ENCODE results near the gene MGMT. TPM values are rescaled to one million over a fixed set of nuclear protein-coding genes. Genes with fewer than 3 reads are reported as not detected.
A peak's percentile ranks its signal among the peaks of the same experiment; 100 is the strongest.

The MGMT gene
- polyA plus RNA-seq, 3 donors, result 9.5 to 23.5 (median 17.5) TPM

GRCh38 chr10:129464251-129464650 is 2.8 kb upstream of the MGMT start:
- Histone ChIP-seq H4K20me1 (ENCODE audit: insufficient read depth, low read length) (no peaks in the 10 kb centered on the region), H2AFZ (ENCODE audit: insufficient read depth, low read depth, low read length, poor library complexity, severe bottlenecking) (peak overlapping the region; percentile 36), H3K4me2 (replicated peaks; ENCODE audit: extremely low read depth, low read length, poor library complexity, severe bottlenecking) (no peak overlapping the region), H3K9ac (ENCODE audit: insufficient read depth, low read length, poor library complexity, severe bottlenecking) (no peak overlapping the region), H3K79me2 (ENCODE audit: insufficient read depth, low read length) (no peaks in the 10 kb centered on the region), H3K4me3 (replicated peaks in 1 of 3; ENCODE audit: low read depth in 2 of 3, low read length in 3 of 3) (no peak overlapping the region), H3K9me3 (replicated peaks in 1 of 2; ENCODE audit: control insufficient read depth in 1 of 2, insufficient read depth in 1 of 2, low read length in 2 of 2) (no peaks in the 10 kb centered on the region), H3K27me3 (ENCODE audit: control insufficient read depth in 2 of 2, insufficient read depth in 2 of 2, low read length in 2 of 2) (no peaks in the 10 kb centered on the region), H3K36me3 (replicated peaks in 1 of 2; ENCODE audit: control insufficient read depth in 1 of 2, insufficient read depth in 2 of 2, low read length in 2 of 2) (no peaks in the 10 kb centered on the region), H3K4me1 (ENCODE audit: control insufficient read depth in 1 of 2, insufficient read depth in 2 of 2, low read length in 2 of 2) (peaks cover 12 to 18% of the 10 kb centered on the region in 2 donors), H3K27ac (ENCODE audit: low read depth in 1 of 2, low read length in 2 of 2) (no peak overlapping the region)
- H3K27ac Mint-ChIP-seq, result no peak overlapping the region
- intact Hi-C loops (cut with micrococcal nuclease), result loop anchor here (10.0 kb wide), 3 partner anchors 651 to 1339 kb away; partner anchors contain the start of genes C10orf143 (in 1 of the 2), GLRX3 (in 1 of the 2) and MKI67 (in 1 of the 2)
- H3K9me3 Mint-ChIP-seq, result no peaks in the 10 kb centered on the region
- DNase-seq, result no peak
- WGBS (ENCODE audit: insufficient coverage), result 99% methylated on average over 8 of the region's 8 CpGs
- peaks cover 6% of the 10 kb centered on the region for H3K4me1 Mint-ChIP-seq
- H3K27me3 Mint-ChIP-seq (ENCODE audit: low read depth in 3 of 3), result peaks cover 0 to 11% (median 3%) of the 10 kb centered on the region in 3 donors
- no peak for TF ChIP-seq CTCF (IDR thresholded peaks at IDR 0.05)
- H3K4me3 Mint-ChIP-seq, result no peak overlapping the region
- H3K36me3 Mint-ChIP-seq, result no peaks in the 10 kb centered on the region

GRCh38 chr10:129465796-129466702 is 992 bp upstream of the MGMT start:
- Histone ChIP-seq H3K9me3 (replicated peaks in 1 of 2; ENCODE audit: control insufficient read depth in 1 of 2, insufficient read depth in 1 of 2, low read length in 2 of 2) (no peaks in the 10 kb centered on the region), H3K4me2 (replicated peaks; ENCODE audit: extremely low read depth, low read length, poor library complexity, severe bottlenecking) (peak overlapping the region; percentile 83), H3K27ac (ENCODE audit: low read depth in 1 of 2, low read length in 2 of 2) (peak overlapping the region in 1 of 2 donors; percentile 70), H3K27me3 (ENCODE audit: control insufficient read depth in 2 of 2, insufficient read depth in 2 of 2, low read length in 2 of 2) (no peaks in the 10 kb centered on the region), H3K4me1 (ENCODE audit: control insufficient read depth in 1 of 2, insufficient read depth in 2 of 2, low read length in 2 of 2) (peaks cover 12 to 18% of the 10 kb centered on the region in 2 donors), H3K36me3 (replicated peaks in 1 of 2; ENCODE audit: control insufficient read depth in 1 of 2, insufficient read depth in 2 of 2, low read length in 2 of 2) (peaks cover 0 to 2% of the 10 kb centered on the region in 2 donors), H3K9ac (ENCODE audit: insufficient read depth, low read length, poor library complexity, severe bottlenecking) (peak overlapping the region; percentile 49), H3K79me2 (ENCODE audit: insufficient read depth, low read length) (no peaks in the 10 kb centered on the region), H2AFZ (ENCODE audit: insufficient read depth, low read depth, low read length, poor library complexity, severe bottlenecking) (peak overlapping the region; percentile 100), H3K4me3 (replicated peaks in 1 of 3; ENCODE audit: low read depth in 2 of 3, low read length in 3 of 3) (peak overlapping the region; percentile 24 to 80 (median 51)), H4K20me1 (ENCODE audit: insufficient read depth, low read length) (no peaks in the 10 kb centered on the region)
- Mint-ChIP-seq H3K9me3 (no peaks in the 10 kb centered on the region), H3K27me3 (ENCODE audit: low read depth in 3 of 3) (peaks cover 0 to 6% (median 3%) of the 10 kb centered on the region in 3 donors), H3K4me3 (peak overlapping the region; percentile 73 to 74), H3K36me3 (peaks cover 1 to 2% of the 10 kb centered on the region in 2 donors), H3K27ac (peak overlapping the region in 1 of 7 donors; percentile 37), H3K4me1 (peaks cover 6% of the 10 kb centered on the region)
- WGBS (ENCODE audit: insufficient coverage), result 81% methylated on average over 13 of the region's 21 CpGs
- no peak for DNase-seq
- intact Hi-C loops (cut with micrococcal nuclease), result loop anchor here (10.0 kb wide), 3 partner anchors 649 to 1341 kb away; partner anchors contain the start of genes C10orf143 (in 1 of the 2), GLRX3 (in 1 of the 2) and MKI67 (in 1 of the 2)
- no peak for TF ChIP-seq CTCF (IDR thresholded peaks at IDR 0.05)

All from CD14-positive monocyte (primary cell).